Endothelial cell (in vitro differentiated cells): ENCODE data around the gene BHMT. TPM values are rescaled to one million over a fixed set of nuclear protein-coding genes. Genes with fewer than 3 reads are reported as not detected.

Experiments
- DNase-seq: peaks from one replicate; pipeline ENCODE4 v3.0.0; 2021; ENCODE audit warnings: low spot score
- H3K27ac Mint-ChIP-seq: one replicate; pipeline ENCODE4 v1.8.0; 2021; ENCODE audit warnings: mixed read lengths, inconsistent platforms; ENCODE audit not compliant: unreplicated experiment
- H3K27me3 Mint-ChIP-seq: one replicate; pipeline ENCODE4 v1.8.0; 2021; ENCODE audit warnings: mild to moderate bottlenecking, moderate library complexity, mixed read lengths, inconsistent platforms; ENCODE audit not compliant: unreplicated experiment
- H3K36me3 Mint-ChIP-seq: one replicate; pipeline ENCODE4 v1.8.0; 2021; ENCODE audit warnings: mild to moderate bottlenecking, low read depth, mixed read lengths, inconsistent platforms; ENCODE audit not compliant: unreplicated experiment
- H3K4me1 Mint-ChIP-seq: one replicate; pipeline ENCODE4 v1.8.0; 2021; ENCODE audit warnings: mild to moderate bottlenecking, mixed read lengths, inconsistent platforms; ENCODE audit not compliant: unreplicated experiment
- H3K4me3 Mint-ChIP-seq: one replicate; pipeline ENCODE4 v1.8.0; 2021; ENCODE audit warnings: mild to moderate bottlenecking, mixed read lengths, inconsistent platforms; ENCODE audit not compliant: unreplicated experiment
- H3K9me3 Mint-ChIP-seq: one replicate; pipeline ENCODE4 v1.8.0; 2021; ENCODE audit warnings: mixed read lengths, inconsistent platforms; ENCODE audit not compliant: unreplicated experiment
- total RNA-seq: library from RNA; stranded (reverse); fragmentation: NEBNext Ultra II Directional; extraction: Animal tissue kit (Norgen Biotek cat#: 25700); gene quantifications from one replicate; pipeline ENCODE4 v1.2.1, GENCODE V29; 2021; ENCODE audit not compliant: unreplicated experiment
- TF ChIP-seq, protein P1 (sequence below): fragments of 200-600 bp; sonication (generic); IDR thresholded peaks from one replicate; pipeline ENCODE4 v1.5.0; 2021; ENCODE audit warnings: antibody characterized with exemption; ENCODE audit not compliant: unreplicated experiment

The BHMT gene
- total RNA-seq, 1 donor from 2014 or later, result not detected

- no peak overlapping the region for H3K4me3 Mint-ChIP-seq
- no peaks in the 10 kb centered on the region for H3K9me3 Mint-ChIP-seq
- peaks cover 5% of the 10 kb centered on the region for H3K4me1 Mint-ChIP-seq
- TF ChIP-seq, protein P1, sequence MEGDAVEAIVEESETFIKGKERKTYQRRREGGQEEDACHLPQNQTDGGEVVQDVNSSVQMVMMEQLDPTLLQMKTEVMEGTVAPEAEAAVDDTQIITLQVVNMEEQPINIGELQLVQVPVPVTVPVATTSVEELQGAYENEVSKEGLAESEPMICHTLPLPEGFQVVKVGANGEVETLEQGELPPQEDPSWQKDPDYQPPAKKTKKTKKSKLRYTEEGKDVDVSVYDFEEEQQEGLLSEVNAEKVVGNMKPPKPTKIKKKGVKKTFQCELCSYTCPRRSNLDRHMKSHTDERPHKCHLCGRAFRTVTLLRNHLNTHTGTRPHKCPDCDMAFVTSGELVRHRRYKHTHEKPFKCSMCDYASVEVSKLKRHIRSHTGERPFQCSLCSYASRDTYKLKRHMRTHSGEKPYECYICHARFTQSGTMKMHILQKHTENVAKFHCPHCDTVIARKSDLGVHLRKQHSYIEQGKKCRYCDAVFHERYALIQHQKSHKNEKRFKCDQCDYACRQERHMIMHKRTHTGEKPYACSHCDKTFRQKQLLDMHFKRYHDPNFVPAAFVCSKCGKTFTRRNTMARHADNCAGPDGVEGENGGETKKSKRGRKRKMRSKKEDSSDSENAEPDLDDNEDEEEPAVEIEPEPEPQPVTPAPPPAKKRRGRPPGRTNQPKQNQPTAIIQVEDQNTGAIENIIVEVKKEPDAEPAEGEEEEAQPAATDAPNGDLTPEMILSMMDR, result no peak
- DNase-seq, result no peak
- H3K27me3 Mint-ChIP-seq, result no peaks in the 10 kb centered on the region
- no peak overlapping the region for H3K27ac Mint-ChIP-seq
- H3K36me3 Mint-ChIP-seq, result no peaks in the 10 kb centered on the region
These were observed 35.8 kb upstream of the BHMT start for GRCh38 chr5:79075646-79076426.

DNA sequence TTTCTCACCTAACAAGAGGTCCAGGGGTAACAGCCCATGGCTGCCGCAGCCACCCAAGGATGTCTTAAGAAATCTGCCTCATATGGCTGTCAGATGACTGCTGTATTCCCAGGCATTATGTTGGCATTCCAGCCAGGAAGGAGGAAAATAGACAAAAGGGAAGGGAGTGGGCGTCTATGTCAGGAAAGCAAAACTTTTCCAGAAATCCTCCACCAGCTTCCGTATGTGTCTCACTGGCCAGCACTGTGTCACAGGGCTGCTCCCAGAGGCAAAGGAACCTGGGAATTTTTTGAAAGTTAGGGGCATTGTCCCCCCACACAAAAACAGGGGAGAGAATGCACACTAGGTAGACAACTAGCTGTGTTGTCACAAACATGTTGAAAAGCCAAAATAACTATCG is 34.8 kb upstream of the BHMT start:
- Mint-ChIP-seq H3K27me3 (no peaks in the 10 kb centered on the region), H3K36me3 (no peaks in the 10 kb centered on the region), H3K4me3 (no peak overlapping the region), H3K9me3 (no peaks in the 10 kb centered on the region), H3K4me1 (peaks cover 5% of the 10 kb centered on the region), H3K27ac (no peak overlapping the region)
- DNase-seq, result no peak
- TF ChIP-seq, protein P1, result no peak

DNA sequence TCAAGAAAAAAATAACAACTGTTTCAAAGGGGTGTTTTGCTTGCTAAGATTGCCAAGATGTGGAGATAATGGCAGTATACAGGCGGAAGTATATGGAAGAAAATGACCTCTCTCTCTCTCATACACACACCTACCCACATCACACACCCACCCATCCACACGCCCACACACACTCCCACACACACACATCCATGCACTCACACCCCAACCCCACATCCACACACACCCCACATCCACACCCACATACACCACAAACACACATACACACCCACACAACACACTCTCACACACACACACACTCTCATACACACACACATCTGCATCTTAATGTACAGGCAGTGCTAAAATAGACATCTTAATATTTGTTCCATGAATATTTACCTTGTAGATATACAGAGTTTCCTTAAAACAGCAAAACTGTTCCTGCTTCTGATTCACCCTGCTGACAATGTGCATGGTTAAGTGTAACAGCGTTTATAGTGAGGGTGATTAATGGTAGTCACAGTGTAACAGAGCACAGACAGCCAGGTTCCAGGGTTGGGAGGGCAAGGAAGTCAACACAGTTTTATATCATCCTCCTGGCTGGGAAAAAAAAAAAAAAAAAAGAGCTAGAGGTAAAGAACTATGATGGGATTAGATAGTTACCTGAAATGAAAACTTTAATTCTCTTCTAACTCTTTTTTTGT is 33.8 kb upstream of the BHMT start:
- no peak for DNase-seq
- TF ChIP-seq, protein P1, result no peak
- Mint-ChIP-seq H3K4me1 (peaks cover 5% of the 10 kb centered on the region), H3K4me3 (no peak overlapping the region), H3K9me3 (no peaks in the 10 kb centered on the region), H3K27me3 (no peaks in the 10 kb centered on the region), H3K36me3 (no peaks in the 10 kb centered on the region), H3K27ac (no peak overlapping the region)

GRCh38 chr5:79080804-79081203 is 30.8 kb upstream of the BHMT start:
- H3K4me1 Mint-ChIP-seq, result peaks cover 5% of the 10 kb centered on the region
- DNase-seq, result no peak
- H3K36me3 Mint-ChIP-seq, result no peaks in the 10 kb centered on the region
- no peaks in the 10 kb centered on the region for H3K27me3 Mint-ChIP-seq
- no peak overlapping the region for H3K27ac Mint-ChIP-seq
- TF ChIP-seq, protein P1, result no peak
- H3K9me3 Mint-ChIP-seq, result no peaks in the 10 kb centered on the region
- H3K4me3 Mint-ChIP-seq, result no peak overlapping the region

DNA sequence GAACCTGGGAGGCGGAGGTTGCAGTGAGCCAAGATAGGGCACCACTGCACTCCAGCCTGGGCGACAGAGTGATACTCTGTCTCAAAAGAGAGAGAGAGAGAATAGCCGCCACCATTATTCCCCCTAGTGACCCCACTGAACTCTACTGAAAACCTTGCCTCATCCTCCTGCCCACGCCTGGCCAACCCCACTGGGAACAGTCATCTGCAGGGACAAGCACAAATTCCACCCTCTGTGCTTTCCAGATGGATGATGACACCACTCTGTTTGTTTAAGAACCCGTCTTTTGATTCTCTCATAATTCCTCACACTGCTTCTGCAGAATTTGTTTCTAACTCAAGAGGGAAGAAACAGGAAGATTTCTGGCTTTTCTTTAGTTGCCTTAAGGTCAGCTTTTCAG is 29.8 kb upstream of the BHMT start:
- TF ChIP-seq, protein P1, result no peak
- no peak overlapping the region for H3K4me3 Mint-ChIP-seq

More for the DNA sequence above, 29.8 kb upstream of the BHMT start:
- Mint-ChIP-seq H3K27me3 (no peaks in the 10 kb centered on the region), H3K36me3 (no peaks in the 10 kb centered on the region), H3K27ac (no peak overlapping the region), H3K9me3 (no peaks in the 10 kb centered on the region), H3K4me1 (peaks cover 2% of the 10 kb centered on the region)
- DNase-seq, result no peak
